Smooth muscle cell (in vitro differentiated cells): ENCODE measurements around the gene SLC30A2. TPM values are rescaled to one million over a fixed set of nuclear protein-coding genes. Genes with fewer than 3 reads are reported as not detected.
A peak's percentile ranks its signal among the peaks of the same experiment; 100 is the strongest.

Experiments used
- DNase-seq: peaks from one replicate; lab custom pipeline; 2025; ENCODE audit not compliant: unreplicated experiment; lab: John Stamatoyannopoulos, UW
- H2AFZ ChIP-seq: fragments of 200-600 bp; sonication (generic); 2 replicates; pipeline ENCODE4 v1.6.0; 2016; ENCODE audit warnings: antibody characterized with exemption, low read depth, mild to moderate bottlenecking
- H3F3A ChIP-seq: fragments of 200-600 bp; sonication (generic); 2 replicates; pipeline ENCODE4 v1.6.0; 2017; ENCODE audit warnings: antibody characterized with exemption, low read depth
- H3K27ac ChIP-seq: fragments of 200-600 bp; sonication (generic); 2 replicates; pipeline ENCODE4 v1.5.1; 2016; ENCODE audit warnings: low read depth, mild to moderate bottlenecking
- H3K27me3 ChIP-seq: fragments of 200-600 bp; sonication (generic); 2 replicates; pipeline ENCODE4 v1.6.1; 2016; ENCODE audit warnings: low read depth, mild to moderate bottlenecking
- H3K36me3 ChIP-seq: fragments of 200-600 bp; sonication (generic); 2 replicates; pipeline ENCODE4 v1.5.1; 2016; ENCODE audit warnings: low read depth
- H3K4me1 ChIP-seq: fragments of 200-600 bp; sonication (generic); 2 replicates; pipeline ENCODE4 v1.5.1; 2016; ENCODE audit warnings: low read depth
- H3K4me2 ChIP-seq: fragments of 200-600 bp; sonication (generic); 2 replicates; pipeline ENCODE4 v1.6.0; 2016; ENCODE audit warnings: mild to moderate bottlenecking
- H3K4me3 ChIP-seq: fragments of 200-600 bp; sonication (generic); 2 replicates; pipeline ENCODE4 v1.5.1; 2016; ENCODE audit warnings: mild to moderate bottlenecking
- H3K79me2 ChIP-seq: fragments of 200-600 bp; sonication (generic); 2 replicates; pipeline ENCODE4 v1.6.0; 2016; ENCODE audit warnings: low read depth, mild to moderate bottlenecking
- H3K9ac ChIP-seq: fragments of 200-600 bp; sonication (generic); 2 replicates; pipeline ENCODE4 v1.6.0; 2016; ENCODE audit warnings: low read depth
- H3K9me3 ChIP-seq: fragments of 200-600 bp; sonication (generic); replicated peaks from 2 replicates; pipeline ENCODE4 v1.5.1; 2016; ENCODE audit warnings: low read depth
- H4K20me1 ChIP-seq: fragments of 200-600 bp; sonication (generic); 2 replicates; pipeline ENCODE4 v1.6.0; 2016; ENCODE audit warnings: low read depth
- WGBS: methylation state at CpG from one replicate; pipeline ENCODE4 v1.1.7; 2016; ENCODE audit warnings: low lambda C conversion rate; 5-methylcytosine and 5-hydroxymethylcytosine counted together
- polyA plus RNA-seq: library from polyadenylated mRNA; unstranded; fragments of >200 nt; fragmentation: Nextera tagmentation; extraction: Ambion mirVana; gene quantifications from 2 replicates; pipeline ENCODE4 v1.2.1, GENCODE V29; 2016
- total RNA-seq: library from RNA; depleted of rRNA; stranded (reverse); fragments of >200 nt; gene quantifications from 2 replicates; pipeline ENCODE4 v1.2.3, GENCODE V29; 2014
- TF ChIP-seq, protein P1 (sequence below): fragments of 200-600 bp; sonication (generic); IDR thresholded peaks from 2 replicates; pipeline ENCODE4 v1.5.1; 2017; ENCODE audit warnings: borderline replicate concordance, mild to moderate bottlenecking, antibody characterized with exemption; ENCODE audit not compliant: insufficient read depth, poor library complexity, severe bottlenecking

The SLC30A2 gene
- total and polyA plus RNA-seq, 2 experiments from 2014 or later, result 0.27 to 0.53 TPM

DNA sequence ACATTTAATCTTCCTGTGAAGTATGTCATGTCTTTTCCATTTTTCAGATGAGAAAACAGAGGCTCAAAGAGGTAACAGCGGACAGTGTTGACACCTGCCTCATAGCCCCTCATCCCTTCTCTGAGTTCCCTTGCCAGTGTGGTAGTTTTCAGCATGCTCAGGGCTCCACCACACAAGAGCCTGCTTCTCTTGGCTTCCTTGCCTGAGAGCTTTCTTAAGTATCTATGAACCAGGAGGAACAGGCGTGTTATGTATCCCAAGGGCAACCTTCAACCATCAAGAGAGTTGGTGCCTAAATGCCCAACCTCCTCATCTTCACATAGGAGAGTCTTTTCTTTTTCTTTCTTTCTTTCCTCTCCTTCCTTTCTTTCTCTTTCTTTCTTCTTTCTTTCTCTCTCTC lies 42.2 kb downstream of the SLC30A2 start:
- WGBS, result 90% methylated on average over 2 of the region's 2 CpGs
- H3K36me3 ChIP-seq, result no peaks in the 10 kb centered on the region
- H3F3A ChIP-seq, result no peaks in the 10 kb centered on the region
- no peaks in the 10 kb centered on the region for H4K20me1 ChIP-seq
- H3K9me3 ChIP-seq, result no peaks in the 10 kb centered on the region
- H3K27me3 ChIP-seq, result no peaks in the 10 kb centered on the region
- H3K79me2 ChIP-seq, result no peaks in the 10 kb centered on the region
- no peak overlapping the region for H3K27ac ChIP-seq
- no peak overlapping the region for H3K9ac ChIP-seq
- no peak for DNase-seq
- H3K4me3 ChIP-seq, result no peak overlapping the region
- TF ChIP-seq, protein P1, sequence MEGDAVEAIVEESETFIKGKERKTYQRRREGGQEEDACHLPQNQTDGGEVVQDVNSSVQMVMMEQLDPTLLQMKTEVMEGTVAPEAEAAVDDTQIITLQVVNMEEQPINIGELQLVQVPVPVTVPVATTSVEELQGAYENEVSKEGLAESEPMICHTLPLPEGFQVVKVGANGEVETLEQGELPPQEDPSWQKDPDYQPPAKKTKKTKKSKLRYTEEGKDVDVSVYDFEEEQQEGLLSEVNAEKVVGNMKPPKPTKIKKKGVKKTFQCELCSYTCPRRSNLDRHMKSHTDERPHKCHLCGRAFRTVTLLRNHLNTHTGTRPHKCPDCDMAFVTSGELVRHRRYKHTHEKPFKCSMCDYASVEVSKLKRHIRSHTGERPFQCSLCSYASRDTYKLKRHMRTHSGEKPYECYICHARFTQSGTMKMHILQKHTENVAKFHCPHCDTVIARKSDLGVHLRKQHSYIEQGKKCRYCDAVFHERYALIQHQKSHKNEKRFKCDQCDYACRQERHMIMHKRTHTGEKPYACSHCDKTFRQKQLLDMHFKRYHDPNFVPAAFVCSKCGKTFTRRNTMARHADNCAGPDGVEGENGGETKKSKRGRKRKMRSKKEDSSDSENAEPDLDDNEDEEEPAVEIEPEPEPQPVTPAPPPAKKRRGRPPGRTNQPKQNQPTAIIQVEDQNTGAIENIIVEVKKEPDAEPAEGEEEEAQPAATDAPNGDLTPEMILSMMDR, result no peak
- no peak overlapping the region for H3K4me2 ChIP-seq
- no peak overlapping the region for H2AFZ ChIP-seq
- peaks cover 2% of the 10 kb centered on the region for H3K4me1 ChIP-seq

DNA sequence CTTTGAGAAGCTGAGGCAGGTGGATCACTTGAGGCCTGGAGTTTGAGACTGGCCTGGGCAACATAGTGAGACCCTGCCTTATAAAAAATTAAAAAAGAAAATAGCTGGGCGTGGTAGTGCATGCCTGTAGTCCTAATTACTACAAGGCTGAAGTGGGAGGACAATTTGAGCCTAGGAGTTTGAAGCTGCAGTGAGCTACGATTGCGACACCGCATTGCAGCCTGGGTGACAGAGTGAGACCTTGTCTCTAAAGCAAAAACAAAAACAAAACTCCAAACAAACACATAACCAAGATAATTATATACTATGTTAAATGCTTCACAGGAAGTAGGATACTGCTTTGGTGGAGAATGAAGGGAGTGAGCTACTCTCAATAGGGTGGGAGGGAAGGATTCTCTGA lies 42.7 kb downstream of the SLC30A2 start:
- peaks cover 6% of the 10 kb centered on the region for H3K4me1 ChIP-seq
- H3K79me2 ChIP-seq, result no peaks in the 10 kb centered on the region
- H3K27ac ChIP-seq, result no peak overlapping the region
- H4K20me1 ChIP-seq, result no peaks in the 10 kb centered on the region
- no peak overlapping the region for H3K4me2 ChIP-seq
- 85% methylated on average over 4 of the region's 4 CpGs for WGBS
- H2AFZ ChIP-seq, result no peak overlapping the region
- H3K27me3 ChIP-seq, result no peaks in the 10 kb centered on the region
- no peak overlapping the region for H3K4me3 ChIP-seq
- no peaks in the 10 kb centered on the region for H3F3A ChIP-seq
- no peaks in the 10 kb centered on the region for H3K9me3 ChIP-seq
- no peaks in the 10 kb centered on the region for H3K36me3 ChIP-seq
- no peak overlapping the region for H3K9ac ChIP-seq
- TF ChIP-seq, protein P1, result no peak
- DNase-seq, result no peak

DNA sequence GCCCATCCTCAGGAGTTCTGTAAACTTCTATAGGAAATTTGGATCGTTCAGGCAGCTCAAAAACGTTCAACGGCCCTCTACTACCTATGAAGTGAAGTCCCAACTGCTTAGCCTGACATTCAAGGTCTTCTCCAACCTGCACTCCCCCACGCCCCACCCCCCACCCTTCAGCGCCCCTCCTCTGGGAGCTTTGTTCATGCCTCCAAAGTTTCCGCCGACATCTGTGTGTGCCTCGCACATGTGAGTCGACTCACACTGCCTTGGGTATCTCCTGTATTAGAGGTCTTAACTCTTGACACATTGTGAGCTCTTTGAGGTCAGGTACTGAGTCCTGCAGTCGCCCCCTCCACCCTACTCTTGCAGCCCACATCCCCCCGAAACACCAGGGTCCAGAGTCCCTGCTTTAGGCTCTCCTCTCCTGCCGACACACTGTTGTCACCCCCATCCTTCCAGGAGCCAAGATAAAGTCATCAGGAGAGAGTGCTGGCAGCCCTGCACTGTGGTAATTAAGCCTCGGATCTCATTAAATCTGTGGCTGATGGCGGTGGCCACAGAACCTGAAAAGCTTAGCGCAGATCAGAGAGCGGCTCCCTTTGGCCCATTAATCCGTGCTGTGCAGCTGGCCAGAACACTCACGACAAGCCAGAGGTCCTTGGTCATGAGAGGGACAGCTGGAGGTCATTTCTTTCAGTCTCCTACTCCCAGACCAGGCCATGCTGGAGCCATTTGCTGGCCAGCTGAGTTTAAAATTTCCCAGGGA lies 46.7 kb downstream of the SLC30A2 start:
- Histone ChIP-seq H3K27me3 (no peaks in the 10 kb centered on the region), H2AFZ (peak overlapping the region; percentile 88), H3K4me3 (no peak overlapping the region), H3K27ac (no peak overlapping the region), H3F3A (no peaks in the 10 kb centered on the region), H3K4me1 (peaks cover 13% of the 10 kb centered on the region), H3K36me3 (no peaks in the 10 kb centered on the region), H4K20me1 (no peaks in the 10 kb centered on the region), H3K9me3 (no peaks in the 10 kb centered on the region), H3K9ac (no peak overlapping the region), H3K4me2 (no peak overlapping the region), H3K79me2 (no peaks in the 10 kb centered on the region)
- TF ChIP-seq, protein P1, result no peak
- no peak for DNase-seq
- WGBS, result 77% methylated on average over 17 of the region's 18 CpGs
